HepG2 (cell line): Measurements from ENCODE around the gene CDH22. TPM values are rescaled to one million over a fixed set of nuclear protein-coding genes. Genes with fewer than 3 reads are reported as not detected.

Source experiments
- ATAC-seq: fragments of 200-7000 bp; cut with Tn5 transposase; 3 replicates; pipeline ENCODE4 v1.9.1; 2020; ENCODE audit warnings: mild to moderate bottlenecking, moderate library complexity
- BruUV-seq: library from RNA; stranded (reverse); fragments of 400-500 nt; replicated peaks from 2 replicates; lab custom pipeline; 2021; lab: Mats Ljungman, UMichigan
- CTCF ChIA-PET: fragments of 300-600 bp; formaldehyde crosslinking; extraction: SDS; loops from one replicate; lab custom pipeline; 2021; ENCODE audit warnings: low total read pairs, inconsistent platforms, low intra/inter-chr PET ratio; lab: Yijun Ruan, JAX
- POLR2A ChIA-PET: fragments of 350-600 bp; sonication (Branson Sonifier 250); formaldehyde crosslinking; loops from one replicate; lab custom pipeline; 2020; ENCODE audit warnings: antibody characterized with exemption, inconsistent platforms; lab: Yijun Ruan, JAX
- DNase-seq: peaks from one replicate; pipeline ENCODE4 v3.0.0-alpha.2; 2015; ENCODE audit warnings: low spot score
- FAIRE-seq: peaks from 3 replicates; lab custom pipeline; 2011; peaks lifted over from hg19 to GRCh38; lab: Jason Lieb, UNC
- H2AFZ ChIP-seq: one replicate; pipeline ENCODE4 v1.6.1; 2011; ENCODE audit warnings: low read length, inconsistent platforms
- H3K27ac ChIP-seq: fragments of 300-600 bp; 3 replicates; pipeline ENCODE4 v1.8.0; 2011; ENCODE audit warnings: mixed run types, mild to moderate bottlenecking, mixed read lengths, low read length, inconsistent platforms; ENCODE audit not compliant: insufficient read depth; ENCODE audit errors: extremely low read length
- H3K27me3 ChIP-seq, 2 experiments: fragments of 200-600 bp in 1 of 2; 2 replicates in 1 of 2; 3 replicates in 1 of 2; pipeline versions ENCODE4 v1.6.0 to v1.8.0; 2011; ENCODE audit warnings: low read length in 2 of 2, mild to moderate bottlenecking in 2 of 2, moderate library complexity in 2 of 2, inconsistent platforms in 1 of 2; ENCODE audit not compliant: insufficient read depth in 2 of 2, control insufficient read depth in 1 of 2
- H3K36me3 ChIP-seq, 2 experiments: fragments of 200-600 bp in 1 of 2; replicated peaks in 1 of 2; 2 replicates in 1 of 2; 3 replicates in 1 of 2; pipeline versions ENCODE4 v1.5.1 to v1.8.0; 2011; ENCODE audit warnings: low read length in 2 of 2, inconsistent platforms in 1 of 2; ENCODE audit not compliant: insufficient read depth in 2 of 2, control insufficient read depth in 1 of 2
- H3K4me1 ChIP-seq: 2 replicates; pipeline ENCODE4 v1.5.1; 2012; ENCODE audit warnings: low read length, inconsistent platforms; ENCODE audit not compliant: insufficient read depth
- H3K4me2 ChIP-seq: 2 replicates; pipeline ENCODE4 v1.6.0; 2011; ENCODE audit warnings: low read depth, low read length, inconsistent platforms
- H3K4me3 ChIP-seq, 3 experiments: fragments of 200-600 bp in 1 of 3; sonication (generic), shearing (Covaris generic) in 1 of 3; replicated peaks in 1 of 3; 2 replicates each; pipeline ENCODE4 v1.5.1; 2011 to 2016; ENCODE audit warnings: low read length in 3 of 3, inconsistent platforms in 2 of 3, low read depth in 2 of 3, mild to moderate bottlenecking in 2 of 3, control low read depth in 1 of 3, mixed read lengths in 1 of 3; ENCODE audit not compliant: insufficient read depth in 1 of 3
- H3K79me2 ChIP-seq: one replicate; pipeline ENCODE4 v1.6.1; 2011; ENCODE audit warnings: low read length, inconsistent platforms; ENCODE audit not compliant: insufficient read depth
- H3K9ac ChIP-seq: 2 replicates; pipeline ENCODE4 v1.6.0; 2011; ENCODE audit warnings: mild to moderate bottlenecking, low read depth, low read length, inconsistent platforms; ENCODE audit not compliant: insufficient read depth
- H3K9me3 ChIP-seq: 2 replicates; pipeline ENCODE4 v1.5.1; 2012; ENCODE audit warnings: mild to moderate bottlenecking, low read length
- H4K20me1 ChIP-seq: 2 replicates; pipeline ENCODE4 v1.6.0; 2011; ENCODE audit warnings: inconsistent platforms, mild to moderate bottlenecking, low read length, moderate library complexity; ENCODE audit not compliant: insufficient read depth
- AGO1 ChIP-seq: fragments of 200-400 bp; formaldehyde crosslinking; IDR thresholded peaks from 2 replicates; pipeline ENCODE4 v1.6.1; 2017; ENCODE audit warnings: mild to moderate bottlenecking, low read depth, low read length, moderate library complexity; ENCODE audit not compliant: poor library complexity, severe bottlenecking
- EZH2 ChIP-seq: conservative IDR thresholded peaks from 2 replicates; pipeline ENCODE4 v1.6.1; 2012; ENCODE audit warnings: mild to moderate bottlenecking, low read depth, low read length, moderate library complexity
- MED1 ChIP-seq: sonication (generic); formaldehyde crosslinking; IDR thresholded peaks from 2 replicates; pipeline ENCODE4 v1.4.0; 2020; ENCODE audit warnings: missing genetic modification reagents
- MTF2 ChIP-seq: sonication (generic); formaldehyde crosslinking; IDR thresholded peaks from 2 replicates; pipeline ENCODE4 v1.5.0; 2020; ENCODE audit warnings: missing genetic modification reagents, borderline replicate concordance
- THAP11 ChIP-seq: IDR thresholded peaks from 2 replicates; pipeline ENCODE4 v1.6.1; 2016; ENCODE audit warnings: missing biosample characterization, missing genetic modification reagents
- XRCC5 ChIP-seq: fragments of 200-400 bp; formaldehyde crosslinking; optimal IDR thresholded peaks from 2 replicates; pipeline ENCODE3; 2017; ENCODE audit warnings: mild to moderate bottlenecking, low read length
- ZNF33A ChIP-seq: sonication (generic); formaldehyde crosslinking; IDR thresholded peaks from 2 replicates; pipeline ENCODE4 v1.5.1; 2020; ENCODE audit warnings: missing genetic modification reagents, mild to moderate bottlenecking, moderate library complexity, borderline replicate concordance
- ZNF777 ChIP-seq: sonication (generic); formaldehyde crosslinking; IDR thresholded peaks from 2 replicates; pipeline ENCODE4 v1.4.0; 2020; ENCODE audit warnings: missing genetic modification reagents
- ZNF792 ChIP-seq: IDR thresholded peaks from 2 replicates; pipeline ENCODE4 v1.6.1; 2016
- WGBS: methylation state at CpG from one replicate; pipeline ENCODE4 v1.1.6; 2017; ENCODE audit warnings: low lambda C conversion rate; 5-methylcytosine and 5-hydroxymethylcytosine counted together
- in situ Hi-C: cut with HindIII; loops from 2 replicates; pipeline ENCODE4 v1.10.0; 2017; ENCODE audit warnings: low pct_unique_long_range_greater_than_20kb; ENCODE audit not compliant: extremely low pct_ligation_motif_present
- intact Hi-C: fragments of 100-400 bp; cut with micrococcal nuclease; formaldehyde crosslinking; loops from one replicate; pipeline ENCODE4 v1.10.0; 2022; ENCODE audit not compliant: unreplicated experiment
- polyA plus RNA-seq, 8 experiments: library from polyadenylated mRNA; depleted of rRNA in 3 of 8; stranded (reverse) in 7 of 8; unstranded in 1 of 8; fragments of >200 nt; fragmentation: Illumina TruSeq in 4 of 8; extraction: Trizol in 4 of 8; gene quantifications; 2 replicates each; pipeline versions ENCODE4 v1.2.1 to v1.2.3, GENCODE V29; 2011 to 2016; ENCODE audit warnings: low read depth in 4 of 8, missing spikeins in 1 of 8, mixed read lengths in 1 of 8; ENCODE audit not compliant: insufficient read depth in 1 of 8
- total RNA-seq, 5 experiments: library from RNA; depleted of rRNA; stranded (reverse); fragments of >200 nt; fragmentation: Illumina TruSeq; extraction: Trizol; gene quantifications; 2 replicates each; pipeline ENCODE4 v1.2.3, GENCODE V29; 2016; ENCODE audit warnings: low read depth in 1 of 5
- TF ChIP-seq, protein P1 (sequence below): sonication (generic); formaldehyde crosslinking; IDR thresholded peaks from 2 replicates; pipeline ENCODE4 v1.5.0; 2020; ENCODE audit warnings: missing genetic modification reagents, mild to moderate bottlenecking, borderline replicate concordance
- TF ChIP-seq, protein P2 (sequence below), 2 experiments: IDR thresholded peaks; 2 replicates each; pipeline ENCODE4 v1.6.1; 2011 to 2012; ENCODE audit warnings: low read length in 2 of 2, borderline replicate concordance in 1 of 2, low read depth in 1 of 2, mild to moderate bottlenecking in 1 of 2, moderate library complexity in 1 of 2

The CDH22 gene
- total and polyA plus RNA-seq, 2 of the 13 experiments (the other 11 are each of a cell fraction or from before 2014, with no cell fraction given), result not detected

DNA sequence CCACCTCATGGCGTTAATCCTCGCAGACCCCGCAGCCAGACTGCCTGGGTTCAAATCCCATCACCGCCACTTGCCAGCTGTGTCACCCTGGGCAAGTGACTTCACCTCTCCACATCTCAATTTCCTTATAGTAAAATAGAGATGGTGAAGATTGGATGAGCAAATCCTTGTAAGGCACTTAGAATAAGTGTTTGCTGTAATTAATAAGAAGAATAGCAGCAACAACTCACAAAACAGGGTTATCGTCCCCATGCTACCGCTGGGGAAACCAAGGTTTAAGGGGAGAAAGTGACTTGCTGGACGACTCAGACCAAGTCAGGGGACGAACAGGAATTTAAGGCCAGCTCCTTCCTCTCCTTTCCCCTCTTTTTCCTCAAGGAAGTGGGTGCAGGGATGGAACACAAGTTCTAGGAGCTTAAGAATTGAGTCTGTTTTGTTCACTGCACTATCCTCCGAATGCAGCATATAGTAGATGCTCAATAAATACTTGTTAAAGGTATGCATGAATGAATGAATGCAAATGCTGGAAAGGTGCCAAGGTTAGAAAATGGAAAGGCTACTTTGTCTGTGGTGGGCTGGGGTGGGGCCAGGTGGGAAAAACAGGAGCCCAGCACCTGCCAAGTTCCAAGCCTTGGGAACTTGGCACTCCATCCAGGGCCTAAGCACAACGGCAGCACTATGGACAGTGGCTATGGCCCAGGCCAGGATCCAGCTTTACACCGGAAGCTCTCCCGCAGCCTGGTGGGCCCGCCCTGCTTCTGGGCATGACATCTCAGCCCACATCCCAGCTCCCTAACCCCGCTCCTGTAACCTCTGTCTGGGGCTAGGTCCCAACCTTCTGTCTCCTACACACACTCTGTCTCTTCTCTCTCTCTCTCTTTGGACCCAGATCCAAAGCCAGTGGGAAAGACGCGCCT lies 4.9 kb upstream of the CDH22 start:
- ChIA-PET CTCF (no interaction called here), POLR2A (no interaction called here)
- H2AFZ ChIP-seq, result no peak overlapping the region
- H3K27ac ChIP-seq, result no peak overlapping the region
- no peak for TF ChIP-seq ZNF792 (CRISPR knock-in tag)
- TF ChIP-seq ZNF777, result 0 out of 2 replicates have a peak, but pooled peaks have one; percentile 25
- TF ChIP-seq, protein P1, sequence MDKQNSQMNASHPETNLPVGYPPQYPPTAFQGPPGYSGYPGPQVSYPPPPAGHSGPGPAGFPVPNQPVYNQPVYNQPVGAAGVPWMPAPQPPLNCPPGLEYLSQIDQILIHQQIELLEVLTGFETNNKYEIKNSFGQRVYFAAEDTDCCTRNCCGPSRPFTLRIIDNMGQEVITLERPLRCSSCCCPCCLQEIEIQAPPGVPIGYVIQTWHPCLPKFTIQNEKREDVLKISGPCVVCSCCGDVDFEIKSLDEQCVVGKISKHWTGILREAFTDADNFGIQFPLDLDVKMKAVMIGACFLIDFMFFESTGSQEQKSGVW (CRISPR knock-in tag), result no peak
- TF ChIP-seq ZNF33A (CRISPR knock-in tag), result no peak
- TF ChIP-seq, protein P2, sequence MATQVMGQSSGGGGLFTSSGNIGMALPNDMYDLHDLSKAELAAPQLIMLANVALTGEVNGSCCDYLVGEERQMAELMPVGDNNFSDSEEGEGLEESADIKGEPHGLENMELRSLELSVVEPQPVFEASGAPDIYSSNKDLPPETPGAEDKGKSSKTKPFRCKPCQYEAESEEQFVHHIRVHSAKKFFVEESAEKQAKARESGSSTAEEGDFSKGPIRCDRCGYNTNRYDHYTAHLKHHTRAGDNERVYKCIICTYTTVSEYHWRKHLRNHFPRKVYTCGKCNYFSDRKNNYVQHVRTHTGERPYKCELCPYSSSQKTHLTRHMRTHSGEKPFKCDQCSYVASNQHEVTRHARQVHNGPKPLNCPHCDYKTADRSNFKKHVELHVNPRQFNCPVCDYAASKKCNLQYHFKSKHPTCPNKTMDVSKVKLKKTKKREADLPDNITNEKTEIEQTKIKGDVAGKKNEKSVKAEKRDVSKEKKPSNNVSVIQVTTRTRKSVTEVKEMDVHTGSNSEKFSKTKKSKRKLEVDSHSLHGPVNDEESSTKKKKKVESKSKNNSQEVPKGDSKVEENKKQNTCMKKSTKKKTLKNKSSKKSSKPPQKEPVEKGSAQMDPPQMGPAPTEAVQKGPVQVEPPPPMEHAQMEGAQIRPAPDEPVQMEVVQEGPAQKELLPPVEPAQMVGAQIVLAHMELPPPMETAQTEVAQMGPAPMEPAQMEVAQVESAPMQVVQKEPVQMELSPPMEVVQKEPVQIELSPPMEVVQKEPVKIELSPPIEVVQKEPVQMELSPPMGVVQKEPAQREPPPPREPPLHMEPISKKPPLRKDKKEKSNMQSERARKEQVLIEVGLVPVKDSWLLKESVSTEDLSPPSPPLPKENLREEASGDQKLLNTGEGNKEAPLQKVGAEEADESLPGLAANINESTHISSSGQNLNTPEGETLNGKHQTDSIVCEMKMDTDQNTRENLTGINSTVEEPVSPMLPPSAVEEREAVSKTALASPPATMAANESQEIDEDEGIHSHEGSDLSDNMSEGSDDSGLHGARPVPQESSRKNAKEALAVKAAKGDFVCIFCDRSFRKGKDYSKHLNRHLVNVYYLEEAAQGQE (IDR thresholded peaks at IDR 0.05; ENCODE audit: borderline replicate concordance in 1 of 2, low read depth in 1 of 2, low read length in 2 of 2), result 0 out of 4 replicates have a peak, but pooled peaks of 1 of the 2 experiments have one; percentile 15
- no peak for TF ChIP-seq MED1 (CRISPR knock-in tag)
- TF ChIP-seq XRCC5, result peak; percentile 5
- peak; percentile 75 for TF ChIP-seq EZH2
- no peak for TF ChIP-seq AGO1
- TF ChIP-seq THAP11 (CRISPR knock-in tag), result no peak
- 0 out of 2 replicates have a peak, but pooled peaks have one; percentile 6 for TF ChIP-seq MTF2 (CRISPR knock-in tag)
- DNase-seq (no peak), FAIRE-seq (no peak), ATAC-seq (no peak)
- in situ Hi-C loops (no loop called here), intact Hi-C loops (no loop called here)
- WGBS, result 38% methylated on average over 15 of the region's 16 CpGs
- H3K4me1 ChIP-seq, result peaks cover 21% of the 10 kb centered on the region
- H3K9ac ChIP-seq, result no peak overlapping the region
- 0 out of 6 replicates have a peak overlapping the region, but pooled peaks of 1 of the 3 experiments have one; percentile 30 for H3K4me3 ChIP-seq
- H3K36me3 ChIP-seq, result no peaks in the 10 kb centered on the region
- H3K4me2 ChIP-seq, result peak overlapping the region; percentile 13; the same call in 1 of the 2 replicates
- H3K79me2 ChIP-seq, result no peaks in the 10 kb centered on the region
- no TSS peak for BruUV-seq
- H4K20me1 ChIP-seq, result no peaks in the 10 kb centered on the region
- peaks cover 27 to 95% of the 10 kb centered on the region in 2 experiments for H3K27me3 ChIP-seq
- H3K9me3 ChIP-seq, result no peaks in the 10 kb centered on the region
